DMS153 (cell line): Measurements from ENCODE around the gene CYBA.
A peak's percentile ranks its signal among the peaks of the same experiment; 100 is the strongest.

ENCODE experiments used
- DNase-seq: peaks from one replicate; lab custom pipeline; 2025; lab: John Stamatoyannopoulos, UW

CYBA gene

GRCh38 chr16:88628512-88628974, 22.3 kb downstream of the CYBA start:
- DNase-seq = no peak

- DNase-seq = no peak
Observed at GRCh38 chr16:88627531-88628411, 23.1 kb downstream of the CYBA start.

GRCh38 chr16:88626646-88627045, 24.2 kb downstream of the CYBA start:
- no peak for DNase-seq

GRCh38 chr16:88624977-88625576, 25.8 kb downstream of the CYBA start:
- no peak for DNase-seq

GRCh38 chr16:88624481-88624880, 26.4 kb downstream of the CYBA start:
- no peak for DNase-seq

DNA sequence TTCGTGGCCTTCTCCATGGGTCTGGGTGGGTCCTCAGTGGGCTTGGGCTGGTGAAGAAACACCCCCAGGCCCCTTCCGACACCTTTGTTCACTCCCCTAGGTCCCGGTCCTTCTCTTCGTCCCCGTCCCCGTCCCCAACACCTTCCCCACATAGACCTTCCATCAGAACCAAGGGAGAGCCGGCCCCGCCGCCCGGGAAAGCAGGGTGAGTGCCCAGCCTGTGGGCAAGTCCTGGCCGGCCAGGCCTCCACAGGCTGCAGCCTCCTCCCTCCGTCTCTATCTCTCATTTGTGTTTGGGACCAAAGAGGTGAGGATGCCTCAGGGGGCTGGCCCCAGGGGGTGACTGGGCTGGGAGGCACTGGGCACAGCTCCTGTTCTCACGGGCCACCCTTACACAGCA, 27.0 kb downstream of the CYBA start:
- DNase-seq = no peak

DNA sequence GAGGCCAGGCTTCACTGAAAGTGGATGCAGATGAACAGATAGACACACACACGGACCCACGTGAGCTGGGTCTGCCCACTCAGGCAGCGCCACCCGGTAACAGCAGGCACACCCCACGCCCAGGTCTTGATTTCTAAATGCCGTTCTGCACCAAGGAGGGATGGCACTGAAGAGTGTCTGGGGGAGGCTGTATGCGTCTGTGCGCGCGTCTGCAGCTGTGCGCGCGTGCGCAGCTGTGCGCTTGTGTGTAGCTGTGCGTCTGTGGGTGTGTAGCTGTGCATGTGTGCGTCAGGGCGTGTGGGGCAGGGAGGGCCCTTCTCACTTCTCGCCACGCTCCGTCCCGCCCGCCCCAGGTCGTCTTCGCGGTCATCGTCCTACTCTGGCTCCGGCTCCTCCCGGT, 28.0 kb downstream of the CYBA start:
- DNase-seq = no peak

DNA sequence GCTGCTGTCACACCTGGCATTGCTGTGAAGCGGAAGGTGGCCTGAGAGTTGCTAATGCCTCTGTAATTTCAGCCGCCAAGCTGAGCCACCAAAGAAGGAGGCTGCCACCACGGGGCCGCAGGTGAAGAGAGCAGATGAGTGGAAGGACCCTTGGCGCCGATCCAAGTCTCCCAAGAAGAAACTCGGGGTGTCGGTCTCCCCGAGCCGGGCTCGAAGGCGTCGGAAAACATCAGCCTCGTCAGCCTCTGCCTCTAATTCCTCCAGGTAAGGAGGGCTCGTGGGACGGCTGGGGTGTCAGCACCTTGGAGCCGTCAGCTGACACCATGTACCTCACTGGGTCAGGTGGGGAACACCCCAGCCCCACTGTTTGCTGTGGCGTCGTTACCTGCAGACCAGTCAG, 28.7 kb downstream of the CYBA start:
- DNase-seq = no peak

GRCh38 chr16:88619859-88620815, 30.7 kb downstream of the CYBA start:
- DNase-seq = no peak

GRCh38 chr16:88618956-88619667, 31.7 kb downstream of the CYBA start:
- DNase-seq = no peak

GRCh38 chr16:88618182-88618955, 32.5 kb downstream of the CYBA start:
- DNase-seq = no peak

- peak; percentile 87 for DNase-seq
Observed at GRCh38 chr16:88617268-88618031, 33.4 kb downstream of the CYBA start.

GRCh38 chr16:88616736-88617135, 34.1 kb downstream of the CYBA start:
- no peak for DNase-seq

DNA sequence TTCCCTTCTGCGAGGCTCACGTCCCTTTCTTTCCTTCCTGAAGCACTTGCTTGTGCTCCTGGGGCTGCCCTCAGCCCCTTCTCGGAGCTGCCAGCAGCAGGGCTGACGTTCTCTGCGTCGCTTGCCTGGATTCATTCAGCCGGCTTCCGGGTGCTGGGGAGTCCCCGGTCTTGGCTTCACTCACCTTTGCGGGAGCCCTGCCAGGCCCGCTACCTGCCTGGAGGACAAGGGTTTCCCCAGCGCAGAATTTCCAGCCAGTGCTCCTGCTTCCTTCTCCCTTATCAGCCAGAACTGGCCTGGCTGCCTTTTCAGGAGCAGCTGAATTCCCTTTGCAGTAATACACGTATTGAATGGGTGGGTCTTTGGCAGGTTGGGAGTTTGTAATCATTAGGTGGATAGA, 34.5 kb downstream of the CYBA start:
- DNase-seq = peak; percentile 68

DNA sequence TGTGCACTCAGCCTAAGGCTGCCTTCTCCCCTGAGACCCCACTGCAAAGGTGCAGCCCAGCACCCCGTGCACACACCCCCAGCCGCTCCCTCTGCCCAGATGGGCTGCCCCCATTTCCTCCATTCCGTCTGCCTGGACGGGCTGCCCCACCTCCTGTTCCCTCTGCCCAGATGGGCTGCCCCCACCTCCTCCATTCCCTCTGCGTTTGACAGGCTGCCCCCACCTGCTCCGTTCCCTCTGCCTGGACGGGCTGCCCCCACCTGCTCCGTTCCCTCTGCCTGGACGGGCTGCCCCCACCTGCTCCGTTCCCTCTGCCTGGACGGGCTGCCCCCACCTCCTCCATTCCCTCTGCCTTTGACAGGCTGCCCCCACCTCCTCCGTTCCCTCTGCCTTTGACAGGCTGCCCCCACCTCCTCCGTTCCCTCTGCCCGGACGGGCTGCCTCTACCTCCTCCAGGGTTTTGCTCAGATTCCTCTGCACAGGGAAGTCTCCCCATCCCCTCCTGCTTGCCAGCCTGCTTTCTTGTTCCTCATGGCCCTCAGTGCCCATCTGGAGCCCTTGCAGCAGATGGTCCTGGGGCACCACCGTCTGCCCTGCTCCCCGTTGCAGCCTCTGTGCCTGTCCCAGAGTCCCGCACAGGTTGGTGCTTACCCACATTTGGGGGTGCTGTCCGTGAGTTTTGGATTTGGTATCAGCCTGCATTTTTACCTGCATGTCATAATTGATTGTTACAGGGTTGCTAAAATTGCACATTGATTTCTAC, 35.9 kb downstream of the CYBA start:
- DNase-seq = no peak

DNA sequence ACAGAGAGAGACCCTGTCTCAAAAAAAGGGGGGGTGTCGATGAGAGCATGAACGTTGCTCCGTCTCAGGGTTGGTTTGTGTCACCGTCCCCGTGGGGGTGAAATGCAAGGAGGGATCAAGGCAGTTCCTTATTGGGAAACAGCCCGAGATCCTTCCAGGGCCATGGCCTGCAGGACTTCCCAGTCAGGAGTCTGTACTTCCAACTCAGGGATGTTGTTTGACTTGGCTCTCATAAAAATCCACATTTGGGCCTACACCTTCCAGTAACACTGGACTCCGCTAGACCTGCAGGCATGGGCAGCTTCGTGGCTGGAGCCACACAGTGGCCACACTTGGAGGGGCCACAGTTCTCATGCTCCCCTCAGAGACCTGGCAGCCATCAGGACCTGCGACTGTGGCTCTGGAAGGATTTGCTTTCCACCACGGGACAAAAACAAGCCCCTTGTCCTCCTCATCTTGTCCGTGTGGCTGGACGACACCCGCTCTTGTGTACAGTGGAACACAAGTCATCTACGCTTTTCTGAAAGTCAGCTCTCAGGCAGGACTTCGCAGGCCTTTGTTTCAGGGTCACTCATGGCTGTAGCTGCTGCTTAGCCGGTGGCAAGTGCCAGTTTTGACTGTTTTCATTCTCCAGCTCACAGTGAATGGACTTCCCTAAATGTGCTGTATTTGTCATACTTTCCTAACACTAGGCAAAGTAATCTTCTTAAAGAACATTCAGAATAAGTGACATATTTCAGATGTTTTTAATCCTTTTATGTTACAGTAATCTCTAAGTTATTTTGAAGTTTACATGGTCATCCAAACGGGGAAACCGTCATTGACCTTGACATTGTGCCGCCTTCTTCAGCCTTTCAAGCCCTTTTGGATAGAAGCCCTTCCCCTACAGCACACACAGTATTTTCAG, 36.7 kb downstream of the CYBA start:
- no peak for DNase-seq

GRCh38 chr16:88613293-88613692, 37.6 kb downstream of the CYBA start:
- no peak for DNase-seq
